ENCODE results near the gene PTGES3.
"Not testable (repeated sequence)": the region's sequence is repeated elsewhere in the genome, so short reads cannot be mapped to it uniquely, and the experiment has no call there.

Gene PTGES3

GRCh38 chr12:56709759-56710376, 21.8 kb upstream of the PTGES3 start:
- no peak for DNase-seq (ENCODE audit: low read depth, low spot score)

DNA sequence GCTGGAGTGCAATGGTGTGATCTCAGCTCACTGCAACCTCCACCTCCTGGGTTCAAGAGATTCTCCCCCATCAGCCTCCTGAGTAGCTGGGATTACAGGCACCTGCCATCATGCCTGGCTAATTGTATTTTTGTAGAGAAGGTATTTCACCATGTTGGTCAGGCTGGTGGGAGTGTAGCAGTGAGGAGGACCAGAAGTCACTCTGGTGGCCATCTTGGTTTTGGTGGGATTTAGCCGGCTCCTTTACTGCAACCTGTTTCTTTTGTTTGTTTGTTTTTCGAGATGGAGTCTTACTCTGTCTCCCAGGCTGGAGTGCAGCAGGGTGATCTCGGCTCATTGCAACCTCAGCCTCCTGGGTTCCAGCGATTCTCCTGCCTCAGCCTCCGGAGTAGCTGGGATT, 16.4 kb upstream of the PTGES3 start:
- DNase-seq (ENCODE audit: low read depth, low spot score): not testable (repeated sequence)

GRCh38 chr12:56699020-56699661, 11.1 kb upstream of the PTGES3 start:
- no peak for DNase-seq (ENCODE audit: low read depth, low spot score)

GRCh38 chr12:56695327-56696101, 7.4 kb upstream of the PTGES3 start:
- DNase-seq (ENCODE audit: low read depth, low spot score): no peak

DNA sequence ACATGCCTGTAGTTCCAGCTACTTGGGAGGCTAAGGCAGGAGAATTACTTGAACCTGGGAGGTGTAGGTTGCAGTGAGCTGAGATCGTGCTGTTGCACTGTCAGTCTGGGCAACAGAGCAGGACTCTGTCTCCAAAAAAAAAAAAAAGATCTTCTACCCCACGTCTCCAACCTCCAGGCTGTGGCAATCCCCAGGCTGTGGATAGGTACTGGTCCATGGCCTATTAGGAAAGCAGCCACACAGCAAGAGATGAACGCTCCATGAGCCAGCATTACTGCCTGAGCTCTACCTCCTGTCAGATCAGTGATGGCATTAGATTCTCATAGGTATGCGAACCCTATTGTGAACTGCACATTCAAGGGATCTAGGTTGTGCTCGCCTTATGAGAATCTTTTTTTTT, 6.1 kb upstream of the PTGES3 start:
- DNase-seq (ENCODE audit: low read depth, low spot score): no peak

DNA sequence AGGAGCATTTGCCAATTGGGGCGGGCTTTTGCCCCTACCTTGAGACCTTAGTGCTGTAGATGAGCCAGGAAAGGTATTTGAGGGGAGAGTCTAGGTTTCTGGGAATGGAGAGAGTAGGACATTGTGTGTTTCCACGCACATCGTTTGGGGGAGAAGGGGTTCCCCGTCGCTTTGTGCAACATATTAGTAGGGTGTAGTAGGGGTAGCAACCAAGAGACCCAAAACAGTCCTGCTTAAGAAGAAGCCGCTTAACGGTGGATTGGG, 694 bp upstream of the PTGES3 start:
- DNase-seq (ENCODE audit: low read depth, low spot score): no peak

GRCh38 chr12:56687223-56688128, 608 bp downstream of the PTGES3 start:
- no peak for DNase-seq (ENCODE audit: low read depth, low spot score)

DNA sequence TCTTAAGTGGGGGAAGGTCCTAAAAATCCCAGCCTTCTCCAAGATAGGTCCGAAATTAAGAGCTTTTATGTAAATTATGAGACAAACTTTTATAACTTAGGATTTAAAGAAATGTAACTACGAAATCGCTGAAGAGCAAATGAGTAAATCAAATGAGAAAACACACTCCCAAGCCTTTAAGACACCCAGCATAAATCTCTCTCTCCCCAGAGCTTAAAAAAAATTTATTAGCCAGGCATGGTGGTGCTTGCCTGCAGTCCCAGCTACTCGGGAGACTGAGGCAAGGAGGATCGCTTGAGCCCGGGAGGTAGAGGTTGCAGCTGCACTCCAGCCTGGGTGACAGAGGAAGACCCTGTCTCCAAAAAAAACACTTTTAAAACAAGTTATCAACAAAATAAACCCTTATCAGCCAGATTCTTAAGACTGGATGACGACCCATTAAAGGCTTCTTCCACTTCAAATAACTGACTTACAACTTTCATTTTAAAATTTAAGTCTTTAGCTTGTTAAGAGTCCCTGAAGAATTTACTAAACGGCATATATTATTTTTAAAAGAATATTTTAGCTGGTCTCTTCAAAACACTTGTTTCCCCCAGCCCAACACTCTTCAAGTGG, 3.2 kb downstream of the PTGES3 start:
- DNase-seq (ENCODE audit: low read depth, low spot score): no peak

- no peak for DNase-seq (ENCODE audit: low read depth, low spot score)
These were observed 5.8 kb downstream of the PTGES3 start for GRCh38 chr12:56682323-56682722.

DNA sequence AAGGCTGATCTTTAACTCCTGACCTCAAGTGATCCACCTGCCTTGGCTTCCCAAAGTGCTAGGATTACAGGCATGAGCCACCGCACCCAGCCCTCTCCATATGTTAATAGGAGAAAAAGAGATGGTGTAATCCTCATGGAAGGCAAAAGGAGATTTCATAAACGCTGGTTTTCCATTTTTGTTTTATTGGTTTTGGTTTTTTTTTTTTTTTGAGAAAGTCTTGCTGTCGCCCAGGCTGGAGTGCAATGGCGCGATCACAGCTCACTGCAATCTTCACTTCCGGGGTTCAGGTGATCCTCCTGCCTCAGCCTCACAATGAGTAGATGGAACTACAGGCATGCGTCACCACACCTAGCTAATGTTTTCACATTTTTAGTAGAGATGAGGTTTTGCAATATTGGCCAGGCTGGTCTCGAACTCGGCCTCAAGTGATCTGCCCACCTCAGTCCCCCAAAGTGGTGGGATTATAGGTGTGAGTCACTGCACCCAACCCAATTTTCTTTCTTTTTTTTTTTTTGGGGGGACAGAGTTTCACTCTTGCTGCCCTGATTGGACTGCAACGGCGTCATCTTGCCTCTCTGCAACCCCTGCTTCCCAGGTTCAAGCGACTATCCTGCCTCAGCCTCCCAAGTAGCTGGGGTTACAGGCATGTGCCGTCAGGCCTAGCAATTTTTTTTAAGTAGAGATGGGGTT, 8.1 kb downstream of the PTGES3 start:
- no peak for DNase-seq (ENCODE audit: low read depth, low spot score)

GRCh38 chr12:56678852-56679251, 9.2 kb downstream of the PTGES3 start:
- no peak for DNase-seq (ENCODE audit: low read depth, low spot score)

- DNase-seq (ENCODE audit: low read depth, low spot score): no peak
These were observed 10.4 kb downstream of the PTGES3 start for GRCh38 chr12:56677680-56678079.

- DNase-seq (ENCODE audit: low read depth, low spot score): no peak
These were observed 11.1 kb downstream of the PTGES3 start for GRCh38 chr12:56676851-56677580.

GRCh38 chr12:56671608-56672007, 16.5 kb downstream of the PTGES3 start:
- no peak for DNase-seq (ENCODE audit: low read depth, low spot score)

DNA sequence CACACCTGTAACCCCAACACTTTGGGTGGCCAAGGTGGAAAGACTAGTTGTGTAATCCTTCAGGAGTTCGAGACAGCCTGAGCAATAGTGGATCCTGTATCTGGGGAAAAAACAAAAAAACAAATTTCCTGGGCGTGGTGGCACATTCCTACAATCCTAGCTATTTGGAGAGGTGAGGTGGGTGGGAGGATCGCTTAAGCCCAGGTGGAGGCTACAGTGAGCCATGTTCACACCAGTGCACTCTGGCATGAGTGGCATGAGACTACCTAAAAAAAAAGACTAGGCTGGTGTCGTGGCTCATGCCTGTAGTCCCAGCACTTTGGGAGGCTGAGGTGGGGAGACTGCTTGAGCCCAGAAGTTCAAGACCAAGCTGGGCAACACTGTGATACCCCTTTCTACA, 17.2 kb downstream of the PTGES3 start:
- no peak for DNase-seq (ENCODE audit: low read depth, low spot score)

DNA sequence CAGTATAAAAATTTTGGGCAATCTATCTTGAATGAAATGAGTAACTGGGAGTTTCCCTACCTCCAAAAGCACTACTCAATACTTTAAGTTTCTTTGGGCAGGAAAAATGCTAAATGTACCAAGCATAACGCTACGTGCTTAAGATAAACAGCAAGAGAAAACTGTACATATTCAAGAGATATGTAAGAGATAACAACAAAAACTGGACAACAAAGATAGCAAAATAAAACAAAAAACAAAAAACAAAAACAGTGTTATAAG, 20.0 kb downstream of the PTGES3 start:
- DNase-seq (ENCODE audit: low read depth, low spot score): no peak

DNA sequence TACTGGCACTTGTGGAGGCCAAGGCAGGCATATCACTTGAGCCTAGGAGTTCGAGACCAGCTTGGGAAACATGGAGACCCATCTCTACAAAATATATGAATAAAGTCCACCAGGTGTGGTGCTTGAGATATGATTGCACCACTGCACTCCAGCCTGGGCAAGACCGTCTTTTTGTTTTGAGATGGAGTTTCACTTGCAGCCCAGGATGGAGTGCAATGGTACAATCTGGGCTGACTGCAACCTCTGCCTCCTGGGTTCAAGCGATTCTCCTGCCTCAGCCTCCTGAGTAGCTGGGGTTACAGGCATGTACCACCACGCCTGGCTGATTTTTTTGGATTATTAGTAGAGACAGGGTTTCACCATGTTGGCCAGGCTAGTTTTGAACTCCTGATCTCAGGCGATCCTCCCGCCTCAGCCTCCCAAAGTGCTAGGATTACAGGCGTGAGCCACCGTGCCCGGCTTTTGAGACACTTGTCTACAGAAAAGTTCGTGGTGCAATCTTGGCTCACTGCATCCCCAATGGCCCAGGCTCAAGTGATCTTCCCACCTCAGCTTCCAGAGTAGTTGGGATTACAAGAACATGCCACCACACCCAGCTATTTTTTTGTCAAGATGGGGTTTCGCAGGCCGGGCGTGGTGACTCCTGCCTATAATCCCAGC, 26.0 kb downstream of the PTGES3 start:
- DNase-seq (ENCODE audit: low read depth, low spot score): no peak

DNA sequence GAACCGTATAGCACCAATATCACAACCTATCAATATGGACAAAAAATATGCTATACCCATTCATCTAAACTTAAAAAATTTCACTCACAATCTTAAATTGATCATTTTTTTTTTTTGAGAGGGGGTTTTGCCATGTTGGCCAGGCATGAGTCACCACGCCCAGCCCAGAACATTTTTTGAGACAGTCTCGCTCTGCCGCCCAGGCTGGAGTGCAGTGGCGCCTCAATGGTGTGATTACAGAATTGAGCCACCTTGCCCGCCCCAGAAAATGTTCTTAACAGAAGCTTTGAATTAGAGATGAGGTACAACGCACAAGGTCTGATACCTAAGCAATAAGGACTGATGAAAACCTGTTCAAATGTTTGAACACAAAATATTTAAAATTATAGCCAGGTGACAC, 26.5 kb downstream of the PTGES3 start:
- no peak for DNase-seq (ENCODE audit: low read depth, low spot score)

DNA sequence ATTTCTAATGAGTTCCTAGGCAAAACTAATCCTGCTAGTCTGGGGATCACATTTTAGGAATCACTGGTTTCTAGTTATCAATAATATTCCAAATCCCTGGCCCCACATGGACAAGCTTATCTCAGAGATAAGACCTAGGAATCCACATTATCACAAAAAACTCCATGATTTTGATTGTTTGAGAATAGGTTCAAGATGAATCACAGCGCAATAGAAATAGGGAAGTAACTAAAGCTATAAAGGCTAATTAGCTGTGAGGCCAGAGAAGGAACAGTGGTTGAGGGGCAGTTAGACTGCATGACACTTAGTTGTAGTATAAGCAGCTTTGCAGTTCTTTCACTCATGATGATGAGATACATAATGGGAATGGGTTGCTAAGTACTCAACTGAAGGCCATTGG, 29.2 kb downstream of the PTGES3 start:
- no peak for DNase-seq (ENCODE audit: low read depth, low spot score)
